ENCODE data around the gene IRX2. TPM values are rescaled to one million over a fixed set of nuclear protein-coding genes. Genes with fewer than 3 reads are reported as not detected.

Gene IRX2
- total RNA-seq, 1 donor from 2014 or later: 6.7 TPM

- Mint-ChIP-seq H3K4me1 (ENCODE audit: low read depth, unreplicated experiment) (peaks cover 27% of the 10 kb centered on the region), H3K27ac (ENCODE audit: unreplicated experiment) (peak overlapping the region; percentile 90), H3K9me3 (ENCODE audit: unreplicated experiment) (peaks cover 3% of the 10 kb centered on the region), H3K4me3 (ENCODE audit: unreplicated experiment) (peak overlapping the region; percentile 89), H3K36me3 (ENCODE audit: low read depth, unreplicated experiment) (peaks cover 2% of the 10 kb centered on the region), H3K27me3 (ENCODE audit: low read depth, unreplicated experiment) (peaks cover 16% of the 10 kb centered on the region)
- H2AFZ ChIP-seq (ENCODE audit: low read depth, low read length): peak overlapping the region; percentile 72
- peak overlapping the region; percentile 65 for H3K4me3 ChIP-seq (ENCODE audit: insufficient read depth, low read depth, low read length)
- H3K27ac ChIP-seq (ENCODE audit: low read depth, low read length): peak overlapping the region; percentile 38
- H3K79me2 ChIP-seq (ENCODE audit: insufficient read depth, low read length): peaks cover 11% of the 10 kb centered on the region
- peak overlapping the region; percentile 79 for H3K9ac ChIP-seq (ENCODE audit: low read length)
- TF ChIP-seq CTCF (IDR thresholded peaks at IDR 0.05; ENCODE audit: insufficient read depth, low read depth, low read length) (no peak), EZH2 (IDR thresholded peaks at IDR 0.05; ENCODE audit: insufficient read depth, low read length) (no peak)
- H3K27me3 ChIP-seq (ENCODE audit: insufficient read depth, low read length): peaks cover 7% of the 10 kb centered on the region
- no peaks in the 10 kb centered on the region for H3K36me3 ChIP-seq (ENCODE audit: insufficient read depth, low read length)
- no peaks in the 10 kb centered on the region for H4K20me1 ChIP-seq (ENCODE audit: insufficient read depth, low read length)
- peak; percentile 78 for DNase-seq (ENCODE audit: low read depth)
- FAIRE-seq: no peak
- H3K4me2 ChIP-seq (ENCODE audit: low read length): peak overlapping the region; percentile 90
- H3K9me3 ChIP-seq (ENCODE audit: insufficient read depth, low read depth, low read length): no peaks in the 10 kb centered on the region
- peaks cover 15% of the 10 kb centered on the region for H3K4me1 ChIP-seq (ENCODE audit: insufficient read depth, low read length)
Observed at GRCh38 chr5:2756211-2757152, 5.0 kb upstream of the IRX2 start.

- FAIRE-seq: no peak
- peak overlapping the region; percentile 35 for H2AFZ ChIP-seq (ENCODE audit: low read depth, low read length)
- peak overlapping the region; percentile 90 for H3K4me2 ChIP-seq (ENCODE audit: low read length)
- Mint-ChIP-seq H3K9me3 (ENCODE audit: unreplicated experiment) (peaks cover 3% of the 10 kb centered on the region), H3K36me3 (ENCODE audit: low read depth, unreplicated experiment) (peaks cover 2% of the 10 kb centered on the region), H3K4me3 (ENCODE audit: unreplicated experiment) (peak overlapping the region; percentile 89), H3K27ac (ENCODE audit: unreplicated experiment) (peak overlapping the region; percentile 72), H3K27me3 (ENCODE audit: low read depth, unreplicated experiment) (peaks cover 16% of the 10 kb centered on the region), H3K4me1 (ENCODE audit: low read depth, unreplicated experiment) (peaks cover 21% of the 10 kb centered on the region)
- peaks cover under 1% of the 10 kb centered on the region for H4K20me1 ChIP-seq (ENCODE audit: insufficient read depth, low read length)
- H3K27ac ChIP-seq (ENCODE audit: low read depth, low read length): peak overlapping the region; percentile 38
- peak overlapping the region; percentile 79 for H3K9ac ChIP-seq (ENCODE audit: low read length)
- peaks cover 7% of the 10 kb centered on the region for H3K27me3 ChIP-seq (ENCODE audit: insufficient read depth, low read length)
- peak overlapping the region; percentile 65 for H3K4me3 ChIP-seq (ENCODE audit: insufficient read depth, low read depth, low read length)
- no peaks in the 10 kb centered on the region for H3K36me3 ChIP-seq (ENCODE audit: insufficient read depth, low read length)
- TF ChIP-seq EZH2 (IDR thresholded peaks at IDR 0.05; ENCODE audit: insufficient read depth, low read length): no peak
- TF ChIP-seq CTCF (IDR thresholded peaks at IDR 0.05; ENCODE audit: insufficient read depth, low read depth, low read length): no peak
- no peak for DNase-seq (ENCODE audit: low read depth)
- no peaks in the 10 kb centered on the region for H3K9me3 ChIP-seq (ENCODE audit: insufficient read depth, low read depth, low read length)
- H3K4me1 ChIP-seq (ENCODE audit: insufficient read depth, low read length): peaks cover 15% of the 10 kb centered on the region
- peaks cover 16% of the 10 kb centered on the region for H3K79me2 ChIP-seq (ENCODE audit: insufficient read depth, low read length)
Observed at GRCh38 chr5:2755681-2756171, 4.2 kb upstream of the IRX2 start.

Measured in astrocyte (in vitro differentiated cells and primary cell).